Type B pancreatic cell (in vitro differentiated cells): ENCODE measurements around the gene CES5A. TPM values are rescaled to one million over a fixed set of nuclear protein-coding genes. Genes with fewer than 3 reads are reported as not detected.

ENCODE experiments used
- DNase-seq: peaks from one replicate; pipeline ENCODE4 v3.0.0; 2021; ENCODE audit warnings: mixed read lengths; ENCODE audit not compliant: unreplicated experiment; ENCODE audit errors: extremely low spot score
- H3K27ac Mint-ChIP-seq: 2 replicates; pipeline ENCODE4 v1.8.0; 2021; ENCODE audit warnings: mild to moderate bottlenecking, mixed read lengths
- H3K27me3 Mint-ChIP-seq: 2 replicates; pipeline ENCODE4 v1.8.0; 2021; ENCODE audit warnings: mixed read lengths
- H3K36me3 Mint-ChIP-seq: 2 replicates; pipeline ENCODE4 v1.8.0; 2021; ENCODE audit warnings: mixed read lengths
- H3K4me1 Mint-ChIP-seq: one replicate; pipeline ENCODE4 v1.8.0; 2021; ENCODE audit warnings: mixed read lengths; ENCODE audit not compliant: unreplicated experiment
- H3K4me3 Mint-ChIP-seq: 2 replicates; pipeline ENCODE4 v1.8.0; 2021; ENCODE audit warnings: mild to moderate bottlenecking, mixed read lengths
- H3K9me3 Mint-ChIP-seq: 2 replicates; pipeline ENCODE4 v1.8.0; 2021; ENCODE audit warnings: mixed read lengths
- CTCF ChIP-seq: fragments of 200-600 bp; sonication (generic); conservative IDR thresholded peaks from 2 replicates; pipeline ENCODE4 v1.5.0; 2021; ENCODE audit warnings: antibody characterized with exemption, mild to moderate bottlenecking
- long read RNA-seq: library from polyadenylated mRNA; unstranded; transcript quantifications from one replicate; pipeline ENCODE4 v2.0.0, GENCODE V29; 2020
- total RNA-seq: library from RNA; stranded (reverse); gene quantifications from 2 replicates; pipeline ENCODE4 v1.2.1, GENCODE V29; 2021; ENCODE audit warnings: low replicate concordance

The CES5A gene, protein sequence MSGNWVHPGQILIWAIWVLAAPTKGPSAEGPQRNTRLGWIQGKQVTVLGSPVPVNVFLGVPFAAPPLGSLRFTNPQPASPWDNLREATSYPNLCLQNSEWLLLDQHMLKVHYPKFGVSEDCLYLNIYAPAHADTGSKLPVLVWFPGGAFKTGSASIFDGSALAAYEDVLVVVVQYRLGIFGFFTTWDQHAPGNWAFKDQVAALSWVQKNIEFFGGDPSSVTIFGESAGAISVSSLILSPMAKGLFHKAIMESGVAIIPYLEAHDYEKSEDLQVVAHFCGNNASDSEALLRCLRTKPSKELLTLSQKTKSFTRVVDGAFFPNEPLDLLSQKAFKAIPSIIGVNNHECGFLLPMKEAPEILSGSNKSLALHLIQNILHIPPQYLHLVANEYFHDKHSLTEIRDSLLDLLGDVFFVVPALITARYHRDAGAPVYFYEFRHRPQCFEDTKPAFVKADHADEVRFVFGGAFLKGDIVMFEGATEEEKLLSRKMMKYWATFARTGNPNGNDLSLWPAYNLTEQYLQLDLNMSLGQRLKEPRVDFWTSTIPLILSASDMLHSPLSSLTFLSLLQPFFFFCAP
- total RNA-seq, result not detected in 2 replicates
- long read RNA-seq, result 0 reads

GRCh38 chr16:55875273-55875672 lies at the start of gene CES5A:
Gene CES5A (minus strand): TSS chr16:55875373. CDS start chr16:55875221, 152 bp downstream.
- peaks cover 18% of the 10 kb centered on the region for H3K27me3 Mint-ChIP-seq
- no peak for DNase-seq
- no peak within 1 kb of the TSS for H3K4me3 Mint-ChIP-seq
- H3K27ac Mint-ChIP-seq, result no peak within 1 kb of the TSS
- TF ChIP-seq CTCF, result no peak
- H3K36me3 Mint-ChIP-seq, result no peaks in the 10 kb centered on the region
- H3K4me1 Mint-ChIP-seq, result no peaks in the 10 kb centered on the region
- H3K9me3 Mint-ChIP-seq, result no peaks in the 10 kb centered on the region

DNA sequence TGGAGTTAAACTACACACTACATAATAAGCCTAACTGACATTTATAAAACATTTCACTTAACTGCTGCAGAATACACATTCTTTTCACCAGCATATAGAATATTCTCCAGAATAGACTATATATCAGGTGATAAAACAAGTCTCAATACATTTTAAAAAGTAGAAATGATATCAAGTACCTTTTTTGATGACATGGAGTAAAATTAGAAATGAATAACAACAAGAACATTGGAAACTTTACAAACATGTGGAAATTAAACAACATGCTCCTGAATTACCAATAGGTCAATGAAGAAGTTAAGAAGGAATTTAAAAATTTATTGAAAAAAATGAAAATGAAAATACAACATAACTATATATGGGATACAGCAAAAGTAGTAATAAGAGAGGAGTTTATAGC lies 47.5 kb upstream of the CES5A start:
- no peak for TF ChIP-seq CTCF
- no peaks in the 10 kb centered on the region for H3K9me3 Mint-ChIP-seq
- DNase-seq, result no peak
- H3K4me3 Mint-ChIP-seq, result no peak overlapping the region
- H3K27ac Mint-ChIP-seq, result no peak overlapping the region
- H3K4me1 Mint-ChIP-seq, result no peaks in the 10 kb centered on the region
- H3K36me3 Mint-ChIP-seq, result no peaks in the 10 kb centered on the region
- H3K27me3 Mint-ChIP-seq, result peaks cover 18% of the 10 kb centered on the region

DNA sequence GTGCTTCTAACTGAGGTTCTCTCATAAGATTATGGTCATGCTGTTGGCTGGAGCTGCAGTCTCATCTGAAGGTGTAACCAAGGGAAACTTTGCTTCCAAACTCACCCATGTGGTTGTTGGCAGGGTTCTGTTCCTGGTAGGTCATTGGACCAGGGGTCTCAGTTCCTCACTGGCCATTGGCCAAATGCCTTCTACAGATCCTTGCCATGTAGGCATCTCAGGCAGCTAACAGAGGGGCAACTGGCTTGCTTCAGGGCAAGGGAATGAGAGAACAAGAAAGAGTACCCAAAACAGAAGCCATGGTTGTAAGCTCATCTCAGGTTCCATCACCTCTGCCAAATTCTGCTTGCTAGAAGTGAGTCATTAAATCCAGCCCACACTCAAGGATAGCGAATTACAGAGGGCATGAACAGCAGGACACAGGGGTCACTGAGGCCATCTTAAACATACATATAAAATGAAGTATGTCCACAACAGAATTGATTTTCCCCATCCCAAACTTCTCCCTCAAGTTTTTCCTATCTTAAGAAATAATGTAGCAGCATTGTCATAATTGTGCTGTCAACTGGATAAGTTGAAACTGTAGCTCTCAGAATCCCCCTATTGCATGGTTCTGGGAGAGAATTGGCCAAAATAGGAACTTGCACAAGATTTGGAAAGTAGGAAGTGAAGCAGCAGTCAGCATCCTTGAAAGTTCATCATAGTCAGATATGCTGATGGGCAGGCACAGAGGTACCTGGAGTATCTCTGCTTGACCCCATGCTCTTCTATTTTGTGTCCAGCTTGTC lies 42.4 kb upstream of the CES5A start:
- Mint-ChIP-seq H3K27ac (no peak overlapping the region), H3K9me3 (no peaks in the 10 kb centered on the region), H3K4me3 (no peak overlapping the region), H3K27me3 (peaks cover 4% of the 10 kb centered on the region), H3K36me3 (no peaks in the 10 kb centered on the region), H3K4me1 (peaks cover 8% of the 10 kb centered on the region)
- TF ChIP-seq CTCF, result no peak
- DNase-seq, result no peak

- Mint-ChIP-seq H3K27me3 (peaks cover 8% of the 10 kb centered on the region), H3K4me1 (peaks cover 8% of the 10 kb centered on the region), H3K9me3 (no peaks in the 10 kb centered on the region), H3K4me3 (no peak overlapping the region), H3K36me3 (no peaks in the 10 kb centered on the region), H3K27ac (no peak overlapping the region)
- no peak for DNase-seq
- TF ChIP-seq CTCF, result no peak
Observed at GRCh38 chr16:55915096-55915827, 40.1 kb upstream of the CES5A start.

DNA sequence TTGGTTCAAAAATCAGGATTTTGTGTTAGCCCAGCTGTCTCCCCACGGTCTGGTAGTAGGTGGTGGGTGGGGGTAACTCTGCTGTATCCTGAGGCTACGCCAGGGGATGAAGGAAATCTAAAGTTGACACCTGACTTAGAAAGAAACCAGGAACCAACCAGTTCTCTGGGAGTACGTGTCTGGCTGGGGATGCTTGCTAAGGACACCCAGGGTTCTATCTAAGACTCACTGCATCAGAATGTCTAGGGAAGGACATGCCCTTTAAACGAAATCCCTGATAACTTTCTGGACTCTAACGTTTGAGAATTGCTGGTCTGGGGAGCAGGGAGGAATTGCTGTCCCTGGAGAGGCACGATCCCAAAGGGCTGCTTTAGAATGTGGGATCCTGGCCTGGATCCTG lies 39.2 kb upstream of the CES5A start:
- Mint-ChIP-seq H3K27me3 (peaks cover 8% of the 10 kb centered on the region), H3K36me3 (no peaks in the 10 kb centered on the region), H3K27ac (no peak overlapping the region), H3K4me3 (no peak overlapping the region), H3K9me3 (no peaks in the 10 kb centered on the region), H3K4me1 (peaks cover 8% of the 10 kb centered on the region)
- no peak for TF ChIP-seq CTCF
- DNase-seq, result no peak
